ENCODE results near the gene CLASP1.
"Not testable (repeated sequence)": the region's sequence is repeated elsewhere in the genome, so short reads cannot be mapped to it uniquely, and the experiment has no call there.

CLASP1 gene

GRCh38 chr2:121643877-121644276 lies 5.4 kb downstream of the CLASP1 start:
- no peaks in the 10 kb centered on the region for H3K27me3 Mint-ChIP-seq
- H3K9me3 Mint-ChIP-seq: no peaks in the 10 kb centered on the region
- no peak overlapping the region for H3K4me3 Mint-ChIP-seq
- DNase-seq (no peak), ATAC-seq (no peak)
- no peak overlapping the region for H3K27ac Mint-ChIP-seq
- peaks cover 48% of the 10 kb centered on the region for H3K4me1 Mint-ChIP-seq

GRCh38 chr2:121640380-121641316 lies 8.6 kb downstream of the CLASP1 start:
- no peak for DNase-seq
- peak overlapping the region; percentile 48 to 97 for H3K27ac Mint-ChIP-seq
- peak overlapping the region in 1 of 2 donors; percentile 7 for H3K4me3 Mint-ChIP-seq
- peak; percentile 86 for ATAC-seq
- H3K27me3 Mint-ChIP-seq: no peaks in the 10 kb centered on the region
- H3K4me1 Mint-ChIP-seq: peaks cover 36% of the 10 kb centered on the region
- H3K9me3 Mint-ChIP-seq: peaks cover 0 to 8% of the 10 kb centered on the region in 2 donors

GRCh38 chr2:121639846-121640245 lies 9.4 kb downstream of the CLASP1 start:
- peak overlapping the region in 1 of 2 donors; percentile 19 for H3K27ac Mint-ChIP-seq
- H3K9me3 Mint-ChIP-seq, H3K4me3 Mint-ChIP-seq, DNase-seq, ATAC-seq, H3K27me3 Mint-ChIP-seq: not testable (repeated sequence)
- peaks cover 34% of the 10 kb centered on the region for H3K4me1 Mint-ChIP-seq

GRCh38 chr2:121638333-121638732 lies 10.9 kb downstream of the CLASP1 start:
- Mint-ChIP-seq H3K4me1 (peaks cover 36% of the 10 kb centered on the region), H3K4me3 (no peak overlapping the region), H3K27ac (no peak overlapping the region), H3K27me3 (no peaks in the 10 kb centered on the region), H3K9me3 (peaks cover 0 to 8% of the 10 kb centered on the region in 2 donors)
- DNase-seq (no peak), ATAC-seq (no peak)

GRCh38 chr2:121635371-121635770 lies 13.9 kb downstream of the CLASP1 start:
- H3K27me3 Mint-ChIP-seq: no peaks in the 10 kb centered on the region
- peaks cover 0 to 8% of the 10 kb centered on the region in 2 donors for H3K9me3 Mint-ChIP-seq
- DNase-seq: no peak
- no peak overlapping the region for H3K27ac Mint-ChIP-seq
- H3K4me3 Mint-ChIP-seq: peak overlapping the region in 1 of 2 donors; percentile 3
- H3K4me1 Mint-ChIP-seq: peaks cover 28% of the 10 kb centered on the region
- no peak for ATAC-seq

- H3K27me3 Mint-ChIP-seq: no peaks in the 10 kb centered on the region
- DNase-seq (peak in 1 of 2 donors; percentile 23), ATAC-seq (peak; percentile 91)
- peak overlapping the region; percentile 36 to 91 for H3K27ac Mint-ChIP-seq
- H3K4me1 Mint-ChIP-seq: peaks cover 28% of the 10 kb centered on the region
- H3K9me3 Mint-ChIP-seq: peaks cover 0 to 8% of the 10 kb centered on the region in 2 donors
- peak overlapping the region; percentile 11 to 38 for H3K4me3 Mint-ChIP-seq
Observed at GRCh38 chr2:121634354-121635307, 14.6 kb downstream of the CLASP1 start.

GRCh38 chr2:121633463-121633862 lies 15.8 kb downstream of the CLASP1 start:
- no peak overlapping the region for H3K4me3 Mint-ChIP-seq
- H3K4me1 Mint-ChIP-seq: peaks cover 28% of the 10 kb centered on the region
- DNase-seq (no peak), ATAC-seq (no peak)
- no peak overlapping the region for H3K27ac Mint-ChIP-seq
- H3K27me3 Mint-ChIP-seq: no peaks in the 10 kb centered on the region
- H3K9me3 Mint-ChIP-seq: peaks cover 0 to 8% of the 10 kb centered on the region in 2 donors

GRCh38 chr2:121627525-121628050 lies 21.7 kb downstream of the CLASP1 start:
- no peak overlapping the region for H3K4me3 Mint-ChIP-seq
- H3K4me1 Mint-ChIP-seq: peaks cover 6% of the 10 kb centered on the region
- H3K27ac Mint-ChIP-seq: no peak overlapping the region
- no peaks in the 10 kb centered on the region for H3K9me3 Mint-ChIP-seq
- DNase-seq (no peak), ATAC-seq (no peak)
- H3K27me3 Mint-ChIP-seq: no peaks in the 10 kb centered on the region

- ATAC-seq (no peak), DNase-seq (no peak)
- Mint-ChIP-seq H3K27me3 (no peaks in the 10 kb centered on the region), H3K9me3 (no peaks in the 10 kb centered on the region), H3K27ac (no peak overlapping the region), H3K4me3 (no peak overlapping the region), H3K4me1 (peaks cover 6% of the 10 kb centered on the region)
Observed at GRCh38 chr2:121626777-121627524, 22.3 kb downstream of the CLASP1 start.

GRCh38 chr2:121625953-121626352 lies 23.3 kb downstream of the CLASP1 start:
- Mint-ChIP-seq H3K4me1 (peaks cover 6% of the 10 kb centered on the region), H3K27ac (no peak overlapping the region), H3K9me3 (no peaks in the 10 kb centered on the region), H3K4me3 (no peak overlapping the region), H3K27me3 (no peaks in the 10 kb centered on the region)
- no peak for ATAC-seq
- DNase-seq: no peak

GRCh38 chr2:121617042-121617599 lies 32.1 kb downstream of the CLASP1 start:
- no peak for DNase-seq
- H3K4me1 Mint-ChIP-seq: peaks cover 5% of the 10 kb centered on the region
- peak; percentile 60 for ATAC-seq
- no peaks in the 10 kb centered on the region for H3K27me3 Mint-ChIP-seq
- H3K27ac Mint-ChIP-seq: no peak overlapping the region
- H3K9me3 Mint-ChIP-seq: no peaks in the 10 kb centered on the region
- no peak overlapping the region for H3K4me3 Mint-ChIP-seq

GRCh38 chr2:121613774-121614173 lies 35.5 kb downstream of the CLASP1 start:
- DNase-seq (no peak), ATAC-seq (no peak)
- Mint-ChIP-seq H3K27ac (no peak overlapping the region), H3K27me3 (no peaks in the 10 kb centered on the region), H3K4me1 (peaks cover 5% of the 10 kb centered on the region), H3K4me3 (no peak overlapping the region), H3K9me3 (no peaks in the 10 kb centered on the region)

- H3K27me3 Mint-ChIP-seq: no peaks in the 10 kb centered on the region
- no peaks in the 10 kb centered on the region for H3K9me3 Mint-ChIP-seq
- ATAC-seq (no peak), DNase-seq (no peak)
- peaks cover 5% of the 10 kb centered on the region for H3K4me1 Mint-ChIP-seq
- no peak overlapping the region for H3K4me3 Mint-ChIP-seq
- no peak overlapping the region for H3K27ac Mint-ChIP-seq
Observed at GRCh38 chr2:121613152-121613551, 36.1 kb downstream of the CLASP1 start.

GRCh38 chr2:121611730-121612705 lies 37.2 kb downstream of the CLASP1 start:
- H3K4me3 Mint-ChIP-seq: no peak overlapping the region
- H3K9me3 Mint-ChIP-seq: no peaks in the 10 kb centered on the region
- H3K27ac Mint-ChIP-seq: no peak overlapping the region
- peaks cover 5% of the 10 kb centered on the region for H3K4me1 Mint-ChIP-seq
- H3K27me3 Mint-ChIP-seq: no peaks in the 10 kb centered on the region
- no peak for DNase-seq
- no peak for ATAC-seq

Data from stimulated activated naive CD8-positive, alpha-beta T cell treated with anti-CD3 and anti-CD28 coated beads, Interleukin-15, amount 100 ng/mL, for 72 hours (primary cell).